ENCODE data around the gene RNF144A.
A peak's percentile ranks its signal among the peaks of the same experiment; 100 is the strongest.

RNF144A gene

GRCh38 chr2:6911721-6912120, 5.5 kb upstream of the RNF144A start:
- no peaks in the 10 kb centered on the region for H3K9me3 ChIP-seq (ENCODE audit: control insufficient read depth, low read length)
- H3K9ac ChIP-seq (ENCODE audit: low read length): no peak overlapping the region
- H3K27me3 ChIP-seq (ENCODE audit: control insufficient read depth, insufficient read depth, low read length): peaks cover 5% of the 10 kb centered on the region
- H3K4me3 ChIP-seq (ENCODE audit: low read length): no peak overlapping the region
- no peaks in the 10 kb centered on the region for H3K36me3 ChIP-seq (ENCODE audit: control insufficient read depth, insufficient read depth, low read length)
- no peaks in the 10 kb centered on the region for H3K4me1 ChIP-seq (ENCODE audit: control insufficient read depth, insufficient read depth, low read length)

GRCh38 chr2:6913415-6914157, 3.6 kb upstream of the RNF144A start:
- H3K36me3 ChIP-seq (ENCODE audit: control insufficient read depth, insufficient read depth, low read length): no peaks in the 10 kb centered on the region
- H3K27me3 ChIP-seq (ENCODE audit: control insufficient read depth, insufficient read depth, low read length): peaks cover 11% of the 10 kb centered on the region
- H3K4me3 ChIP-seq (ENCODE audit: low read length): no peak overlapping the region
- no peaks in the 10 kb centered on the region for H3K9me3 ChIP-seq (ENCODE audit: control insufficient read depth, low read length)
- H3K9ac ChIP-seq (ENCODE audit: low read length): no peak overlapping the region
- H3K4me1 ChIP-seq (ENCODE audit: control insufficient read depth, insufficient read depth, low read length): no peaks in the 10 kb centered on the region

DNA sequence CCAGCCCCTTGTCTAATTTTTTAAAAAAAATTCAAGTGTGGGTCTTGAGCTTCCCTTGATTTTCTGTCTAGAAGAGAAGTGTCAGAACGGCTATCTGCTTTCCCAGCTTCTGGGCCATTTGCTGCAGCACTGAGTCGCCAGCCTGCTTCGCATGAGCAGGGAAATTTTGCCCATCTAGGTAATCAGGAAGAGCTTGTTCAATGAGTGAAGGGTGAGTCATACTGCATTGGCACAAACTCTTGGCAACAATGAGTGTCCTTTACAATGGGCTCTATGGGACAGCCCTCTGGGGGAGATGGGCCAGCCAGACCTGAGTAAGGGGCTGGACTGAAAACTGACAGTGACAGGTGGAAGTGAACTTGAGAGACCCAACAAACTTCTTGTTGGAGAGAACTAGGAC, 2.4 kb upstream of the RNF144A start:
- no peaks in the 10 kb centered on the region for H3K4me1 ChIP-seq (ENCODE audit: control insufficient read depth, insufficient read depth, low read length)
- H3K4me3 ChIP-seq (ENCODE audit: low read length): no peak overlapping the region

DNA sequence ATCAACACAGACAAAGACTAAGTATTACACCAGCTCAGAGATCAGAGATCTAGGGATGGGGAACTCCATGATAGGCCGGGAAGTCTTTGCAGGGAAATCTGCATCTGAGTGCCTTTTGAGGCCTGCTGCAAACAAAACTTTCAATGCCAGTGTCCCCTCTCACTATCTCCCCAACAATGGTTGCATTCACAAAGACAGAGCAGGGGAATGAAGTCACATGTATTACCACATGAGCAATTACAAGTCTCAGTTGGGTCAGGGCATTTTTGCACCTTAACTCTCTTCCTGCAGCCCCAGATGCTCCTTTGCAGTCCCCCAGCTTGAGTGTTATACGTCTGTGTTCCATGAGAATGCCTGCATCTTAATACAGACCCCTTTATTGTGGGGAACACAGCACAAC, 1.8 kb upstream of the RNF144A start:
- Histone ChIP-seq H3K27me3 (ENCODE audit: control insufficient read depth, insufficient read depth, low read length) (peaks cover 11% of the 10 kb centered on the region), H3K36me3 (ENCODE audit: control insufficient read depth, insufficient read depth, low read length) (no peaks in the 10 kb centered on the region), H3K4me3 (ENCODE audit: low read length) (no peak overlapping the region), H3K9ac (ENCODE audit: low read length) (no peak overlapping the region), H3K4me1 (ENCODE audit: control insufficient read depth, insufficient read depth, low read length) (no peaks in the 10 kb centered on the region), H3K9me3 (ENCODE audit: control insufficient read depth, low read length) (no peaks in the 10 kb centered on the region)

More for the DNA sequence above, 2.4 kb upstream of the RNF144A start:
- Histone ChIP-seq H3K9me3 (ENCODE audit: control insufficient read depth, low read length) (no peaks in the 10 kb centered on the region), H3K27me3 (ENCODE audit: control insufficient read depth, insufficient read depth, low read length) (peaks cover 11% of the 10 kb centered on the region), H3K36me3 (ENCODE audit: control insufficient read depth, insufficient read depth, low read length) (no peaks in the 10 kb centered on the region), H3K9ac (ENCODE audit: low read length) (no peak overlapping the region)

DNA sequence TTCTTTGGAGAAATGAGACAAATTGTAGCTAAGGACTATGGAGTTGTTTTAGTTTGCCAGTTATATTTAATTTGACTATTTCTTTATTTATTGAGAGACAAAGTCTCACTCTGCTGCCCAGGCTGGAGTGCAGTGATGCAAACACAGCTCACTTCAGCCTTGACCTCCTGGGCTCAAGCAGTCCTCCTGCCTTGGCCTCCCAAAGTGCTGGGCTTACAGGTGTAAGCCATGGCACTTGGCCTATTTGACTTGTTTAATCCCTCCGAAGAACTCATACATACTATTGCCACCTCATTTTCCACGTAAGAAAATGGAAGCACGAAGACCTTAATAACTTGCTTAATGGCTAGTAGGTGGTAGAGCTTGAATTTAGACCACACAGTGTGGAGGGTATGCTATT, 988 bp upstream of the RNF144A start:
- no peak overlapping the region for H3K4me3 ChIP-seq (ENCODE audit: low read length)
- H3K9ac ChIP-seq (ENCODE audit: low read length): no peak overlapping the region

GRCh38 chr2:6916736-6917070, 509 bp upstream of the RNF144A start:
- Histone ChIP-seq H3K27me3 (ENCODE audit: control insufficient read depth, insufficient read depth, low read length) (peaks cover 6% of the 10 kb centered on the region), H3K36me3 (ENCODE audit: control insufficient read depth, insufficient read depth, low read length) (no peaks in the 10 kb centered on the region), H3K9ac (ENCODE audit: low read length) (peak overlapping the region; percentile 48), H3K4me3 (ENCODE audit: low read length) (no peak overlapping the region), H3K9me3 (ENCODE audit: control insufficient read depth, low read length) (no peaks in the 10 kb centered on the region), H3K4me1 (ENCODE audit: control insufficient read depth, insufficient read depth, low read length) (no peaks in the 10 kb centered on the region)

More for the DNA sequence above, 988 bp upstream of the RNF144A start:
- no peaks in the 10 kb centered on the region for H3K4me1 ChIP-seq (ENCODE audit: control insufficient read depth, insufficient read depth, low read length)
- H3K36me3 ChIP-seq (ENCODE audit: control insufficient read depth, insufficient read depth, low read length): no peaks in the 10 kb centered on the region
- peaks cover 6% of the 10 kb centered on the region for H3K27me3 ChIP-seq (ENCODE audit: control insufficient read depth, insufficient read depth, low read length)
- no peaks in the 10 kb centered on the region for H3K9me3 ChIP-seq (ENCODE audit: control insufficient read depth, low read length)

- Histone ChIP-seq H3K9ac (ENCODE audit: low read length) (peak overlapping the region; percentile 37), H3K4me3 (ENCODE audit: low read length) (peak overlapping the region; percentile 12), H3K36me3 (ENCODE audit: control insufficient read depth, insufficient read depth, low read length) (no peaks in the 10 kb centered on the region), H3K9me3 (ENCODE audit: control insufficient read depth, low read length) (no peaks in the 10 kb centered on the region), H3K4me1 (ENCODE audit: control insufficient read depth, insufficient read depth, low read length) (no peaks in the 10 kb centered on the region), H3K27me3 (ENCODE audit: control insufficient read depth, insufficient read depth, low read length) (peaks cover 6% of the 10 kb centered on the region)
Observed at GRCh38 chr2:6917761-6918421, 679 bp downstream of the RNF144A start.

DNA sequence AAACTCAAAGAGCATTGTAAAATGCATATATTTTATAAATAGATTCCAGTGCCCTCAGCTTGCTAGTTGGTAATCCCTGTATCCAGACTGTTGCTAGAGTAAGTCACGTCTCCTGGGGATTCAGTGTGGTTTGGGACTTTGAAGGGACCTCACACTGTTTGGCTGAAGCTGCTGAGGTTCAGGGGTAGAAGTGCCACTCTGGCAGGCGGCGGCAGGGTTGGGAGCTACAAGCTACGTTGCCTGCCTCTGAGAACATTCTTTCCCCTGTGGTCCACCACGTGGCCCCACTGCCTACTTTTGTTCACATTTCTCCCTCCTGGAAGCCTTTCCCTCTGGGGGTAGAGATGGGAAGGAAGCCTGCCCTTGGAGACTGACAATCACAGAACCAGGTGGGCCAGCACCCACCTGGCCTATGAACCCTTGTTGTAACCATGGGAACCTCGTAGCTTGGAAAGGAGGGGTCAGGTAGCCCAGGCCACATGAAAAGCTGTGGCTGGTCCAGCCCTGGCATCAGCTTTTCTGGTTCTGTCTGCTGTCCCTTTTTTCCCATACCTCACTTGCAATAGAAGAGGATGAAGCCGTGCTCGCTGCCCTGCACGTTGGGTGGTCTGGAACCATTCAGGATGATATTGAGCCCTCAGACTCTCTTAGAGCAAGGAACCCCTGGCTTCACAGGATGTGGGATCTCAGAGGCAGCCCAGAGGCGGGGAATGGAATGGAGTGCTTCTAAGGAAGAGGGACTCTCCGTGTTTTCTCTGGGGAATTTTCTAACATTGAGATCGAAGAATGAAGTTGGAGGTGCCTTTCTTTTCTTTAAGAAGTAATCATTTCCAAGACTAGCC, 2.9 kb downstream of the RNF144A start:
- Histone ChIP-seq H3K9ac (ENCODE audit: low read length) (no peak overlapping the region), H3K9me3 (ENCODE audit: control insufficient read depth, low read length) (no peaks in the 10 kb centered on the region), H3K4me1 (ENCODE audit: control insufficient read depth, insufficient read depth, low read length) (no peaks in the 10 kb centered on the region), H3K36me3 (ENCODE audit: control insufficient read depth, insufficient read depth, low read length) (no peaks in the 10 kb centered on the region), H3K27me3 (ENCODE audit: control insufficient read depth, insufficient read depth, low read length) (peaks cover 6% of the 10 kb centered on the region), H3K4me3 (ENCODE audit: low read length) (no peak overlapping the region)

- no peak overlapping the region for H3K9ac ChIP-seq (ENCODE audit: low read length)
- no peaks in the 10 kb centered on the region for H3K4me1 ChIP-seq (ENCODE audit: control insufficient read depth, insufficient read depth, low read length)
- H3K4me3 ChIP-seq (ENCODE audit: low read length): no peak overlapping the region
- no peaks in the 10 kb centered on the region for H3K36me3 ChIP-seq (ENCODE audit: control insufficient read depth, insufficient read depth, low read length)
- H3K9me3 ChIP-seq (ENCODE audit: control insufficient read depth, low read length): no peaks in the 10 kb centered on the region
- peaks cover 6% of the 10 kb centered on the region for H3K27me3 ChIP-seq (ENCODE audit: control insufficient read depth, insufficient read depth, low read length)
Observed at GRCh38 chr2:6920743-6921064, 3.5 kb downstream of the RNF144A start.

- Histone ChIP-seq H3K36me3 (ENCODE audit: control insufficient read depth, insufficient read depth, low read length) (no peaks in the 10 kb centered on the region), H3K9ac (ENCODE audit: low read length) (no peak overlapping the region), H3K27me3 (ENCODE audit: control insufficient read depth, insufficient read depth, low read length) (peaks cover 6% of the 10 kb centered on the region), H3K4me3 (ENCODE audit: low read length) (no peak overlapping the region), H3K9me3 (ENCODE audit: control insufficient read depth, low read length) (no peaks in the 10 kb centered on the region), H3K4me1 (ENCODE audit: control insufficient read depth, insufficient read depth, low read length) (no peaks in the 10 kb centered on the region)
Observed at GRCh38 chr2:6921321-6921922, 4.2 kb downstream of the RNF144A start.

- H3K36me3 ChIP-seq (ENCODE audit: control insufficient read depth, insufficient read depth, low read length): no peaks in the 10 kb centered on the region
- no peaks in the 10 kb centered on the region for H3K9me3 ChIP-seq (ENCODE audit: control insufficient read depth, low read length)
- H3K4me3 ChIP-seq (ENCODE audit: low read length): no peak overlapping the region
- H3K4me1 ChIP-seq (ENCODE audit: control insufficient read depth, insufficient read depth, low read length): peaks cover 5% of the 10 kb centered on the region
- H3K9ac ChIP-seq (ENCODE audit: low read length): no peak overlapping the region
- peaks cover 6% of the 10 kb centered on the region for H3K27me3 ChIP-seq (ENCODE audit: control insufficient read depth, insufficient read depth, low read length)
Observed at GRCh38 chr2:6922201-6922656, 5.0 kb downstream of the RNF144A start.

- H3K9ac ChIP-seq (ENCODE audit: low read length): no peak overlapping the region
- H3K4me1 ChIP-seq (ENCODE audit: control insufficient read depth, insufficient read depth, low read length): peaks cover 9% of the 10 kb centered on the region
- H3K36me3 ChIP-seq (ENCODE audit: control insufficient read depth, insufficient read depth, low read length): no peaks in the 10 kb centered on the region
- H3K9me3 ChIP-seq (ENCODE audit: control insufficient read depth, low read length): no peaks in the 10 kb centered on the region
- peaks cover under 1% of the 10 kb centered on the region for H3K27me3 ChIP-seq (ENCODE audit: control insufficient read depth, insufficient read depth, low read length)
- no peak overlapping the region for H3K4me3 ChIP-seq (ENCODE audit: low read length)
Observed at GRCh38 chr2:6923319-6923718, 6.1 kb downstream of the RNF144A start.

All from mucosa of stomach (tissue), 1 donor.